Measurements from ENCODE around the gene NEAT1.
A peak's percentile ranks its signal among the peaks of the same experiment; 100 is the strongest.

NEAT1 gene

DNA sequence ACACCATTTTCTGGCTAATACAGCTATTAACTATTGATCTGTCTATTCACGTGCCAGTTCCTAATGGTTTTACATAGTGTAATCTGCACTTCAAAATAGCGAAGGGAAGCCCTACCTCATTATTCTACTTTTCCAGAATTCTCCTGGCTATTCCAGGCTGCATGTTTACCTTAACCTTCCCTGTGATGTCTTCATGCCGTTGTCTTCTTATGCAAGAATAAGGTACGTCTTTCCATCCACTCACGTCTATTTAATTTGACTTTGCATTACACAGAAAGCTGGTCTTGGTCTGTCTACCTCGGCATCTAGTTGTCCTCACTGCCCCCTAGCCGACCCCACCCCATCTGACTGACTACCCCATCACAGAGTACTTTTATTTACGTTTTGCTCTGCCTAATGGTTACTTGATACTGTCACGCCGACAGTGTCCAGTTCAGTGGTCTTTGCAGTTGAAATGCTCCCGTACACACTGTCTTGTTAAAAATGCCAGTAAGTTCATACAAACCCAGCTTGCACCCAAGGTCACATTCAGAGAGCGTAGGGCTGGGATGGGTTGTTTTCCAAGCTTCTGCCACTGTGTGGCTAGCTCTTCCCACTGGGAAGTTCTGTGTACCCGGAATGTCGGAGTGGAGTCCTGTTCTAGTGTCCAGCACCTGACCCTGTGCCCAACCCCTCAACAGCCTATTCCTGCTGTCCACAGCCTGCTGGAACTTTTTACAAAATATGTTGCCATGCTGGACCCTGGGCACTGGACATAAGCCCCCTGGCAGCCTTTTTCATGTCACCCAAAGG, 15.0 kb downstream of the NEAT1 start:
- TF ChIP-seq POLR2A (IDR thresholded peaks at IDR 0.05; ENCODE audit: low read depth, low read length) (no peak), POLR2AphosphoS5 (IDR thresholded peaks at IDR 0.05; ENCODE audit: low read depth, low read length) (no peak), POU2F2 (IDR thresholded peaks at IDR 0.05; ENCODE audit: low read depth, low read length) (no peak), PAX5 (IDR thresholded peaks at IDR 0.05; ENCODE audit: insufficient read depth, low read length, severe bottlenecking) (no peak), SPI1 (IDR thresholded peaks at IDR 0.05; ENCODE audit: low read depth, low read length) (no peak), TAF1 (IDR thresholded peaks at IDR 0.05; ENCODE audit: low read depth, low read length) (no peak)
- DNase-seq (ENCODE audit: insufficient read length, low spot score) (no peak), FAIRE-seq (no peak)

DNA sequence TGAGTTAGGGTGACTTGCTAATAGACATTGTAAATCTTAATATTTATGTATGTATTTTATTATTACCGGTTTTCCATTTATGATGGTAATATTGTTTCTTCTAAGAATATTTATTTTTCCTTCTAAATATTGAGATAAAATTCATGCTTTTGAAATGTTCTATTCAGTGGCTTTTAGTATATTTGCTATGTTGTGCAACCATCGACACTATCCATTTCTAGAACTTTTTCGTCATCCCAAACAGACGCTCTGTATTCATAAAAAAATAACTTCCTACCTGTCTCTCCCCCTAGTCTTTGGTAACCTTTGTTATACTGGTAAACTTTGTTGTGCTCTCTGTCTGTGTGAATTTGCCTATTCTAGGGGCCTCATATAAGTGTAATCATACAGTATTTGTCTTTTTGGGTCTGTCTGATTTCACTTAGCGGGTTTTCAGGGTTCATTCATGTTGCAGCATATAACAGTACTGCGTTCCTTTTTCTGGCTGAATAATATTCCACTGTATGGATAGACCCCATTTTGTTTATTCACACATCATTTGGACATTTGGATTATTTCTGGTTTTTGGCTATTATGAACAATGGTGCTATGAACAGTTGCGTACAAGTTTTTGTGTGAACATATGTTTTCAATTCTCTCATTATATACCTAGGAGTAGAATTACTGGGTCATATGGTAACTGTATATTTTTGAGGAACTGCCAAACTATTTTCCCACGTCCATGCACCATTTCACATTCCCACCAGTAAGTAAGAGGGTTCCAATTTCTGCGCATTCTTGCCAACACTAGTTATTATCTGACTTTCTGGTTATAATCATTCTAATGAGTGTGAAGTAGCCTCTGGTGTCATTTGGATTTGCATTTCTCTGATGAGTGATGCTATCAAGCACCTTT, 15.9 kb downstream of the NEAT1 start:
- TF ChIP-seq POLR2A (IDR thresholded peaks at IDR 0.05; ENCODE audit: low read depth, low read length) (no peak), POLR2AphosphoS5 (IDR thresholded peaks at IDR 0.05; ENCODE audit: low read depth, low read length) (no peak), PAX5 (IDR thresholded peaks at IDR 0.05; ENCODE audit: insufficient read depth, low read length, severe bottlenecking) (no peak), TAF1 (IDR thresholded peaks at IDR 0.05; ENCODE audit: low read depth, low read length) (no peak), SPI1 (IDR thresholded peaks at IDR 0.05; ENCODE audit: low read depth, low read length) (no peak), POU2F2 (IDR thresholded peaks at IDR 0.05; ENCODE audit: low read depth, low read length) (no peak)
- no peak for DNase-seq (ENCODE audit: insufficient read length, low spot score)
- no peak for FAIRE-seq

GRCh38 chr11:65439331-65440181, 17.0 kb downstream of the NEAT1 start:
- DNase-seq (ENCODE audit: insufficient read length, low spot score) (no peak), FAIRE-seq (peak; percentile 23)
- no peak for TF ChIP-seq POLR2AphosphoS5 (IDR thresholded peaks at IDR 0.05; ENCODE audit: low read depth, low read length)
- TF ChIP-seq SPI1 (IDR thresholded peaks at IDR 0.05; ENCODE audit: low read depth, low read length) = no peak
- no peak for TF ChIP-seq PAX5 (IDR thresholded peaks at IDR 0.05; ENCODE audit: insufficient read depth, low read length, severe bottlenecking)
- no peak for TF ChIP-seq POLR2A (IDR thresholded peaks at IDR 0.05; ENCODE audit: low read depth, low read length)
- TF ChIP-seq POU2F2 (IDR thresholded peaks at IDR 0.05; ENCODE audit: low read depth, low read length) = no peak
- TF ChIP-seq TAF1 (IDR thresholded peaks at IDR 0.05; ENCODE audit: low read depth, low read length) = no peak

DNA sequence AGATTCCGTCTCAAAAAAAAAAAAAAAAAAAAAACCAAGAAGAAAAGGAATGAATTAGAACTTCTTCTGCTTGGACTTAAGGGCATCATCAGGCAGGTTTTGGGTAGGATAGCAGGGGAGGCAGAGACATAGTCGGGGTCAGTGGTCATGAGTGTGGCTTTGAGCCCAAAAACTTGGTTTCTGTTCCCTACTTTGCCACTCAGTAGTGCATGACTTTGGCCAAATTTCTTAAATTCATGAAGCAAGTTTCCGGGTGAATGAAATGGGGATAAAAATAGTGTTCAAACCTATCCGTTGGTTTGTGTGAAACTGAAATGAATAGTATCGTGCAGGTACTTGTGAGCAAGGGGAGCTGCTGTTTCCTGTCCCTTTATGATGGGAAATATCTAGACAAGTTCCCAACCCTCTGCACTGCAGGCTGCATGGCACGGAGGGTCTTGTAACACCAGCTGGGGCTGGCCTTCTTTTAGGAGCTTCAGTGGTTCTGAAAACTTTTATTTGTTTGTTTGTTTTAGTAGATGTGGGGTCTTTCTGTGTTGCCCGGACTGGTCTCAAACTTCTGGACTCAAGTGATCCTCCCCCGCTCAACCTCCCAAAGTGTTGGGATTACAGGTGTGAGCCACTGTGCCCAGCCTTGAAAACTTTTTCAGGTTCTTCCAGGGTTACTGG, 18.4 kb downstream of the NEAT1 start:
- TF ChIP-seq POU2F2 (IDR thresholded peaks at IDR 0.05; ENCODE audit: low read depth, low read length) = peak; percentile 63; the same call in 1 of the 2 replicates
- TF ChIP-seq PAX5 (IDR thresholded peaks at IDR 0.05; ENCODE audit: insufficient read depth, low read length, severe bottlenecking) = peak; percentile 84
- 0 out of 2 replicates have a peak, but pooled peaks have one; percentile 50 for TF ChIP-seq TAF1 (IDR thresholded peaks at IDR 0.05; ENCODE audit: low read depth, low read length)
- peak; percentile 71; the same call in 1 of the 2 replicates for TF ChIP-seq POLR2AphosphoS5 (IDR thresholded peaks at IDR 0.05; ENCODE audit: low read depth, low read length)
- peak; percentile 99 for TF ChIP-seq SPI1 (IDR thresholded peaks at IDR 0.05; ENCODE audit: low read depth, low read length)
- TF ChIP-seq POLR2A (IDR thresholded peaks at IDR 0.05; ENCODE audit: low read depth, low read length) = peak; percentile 50; the same call in 1 of the 2 replicates
- DNase-seq (ENCODE audit: insufficient read length, low spot score) (no peak), FAIRE-seq (peak; percentile 54)

DNA sequence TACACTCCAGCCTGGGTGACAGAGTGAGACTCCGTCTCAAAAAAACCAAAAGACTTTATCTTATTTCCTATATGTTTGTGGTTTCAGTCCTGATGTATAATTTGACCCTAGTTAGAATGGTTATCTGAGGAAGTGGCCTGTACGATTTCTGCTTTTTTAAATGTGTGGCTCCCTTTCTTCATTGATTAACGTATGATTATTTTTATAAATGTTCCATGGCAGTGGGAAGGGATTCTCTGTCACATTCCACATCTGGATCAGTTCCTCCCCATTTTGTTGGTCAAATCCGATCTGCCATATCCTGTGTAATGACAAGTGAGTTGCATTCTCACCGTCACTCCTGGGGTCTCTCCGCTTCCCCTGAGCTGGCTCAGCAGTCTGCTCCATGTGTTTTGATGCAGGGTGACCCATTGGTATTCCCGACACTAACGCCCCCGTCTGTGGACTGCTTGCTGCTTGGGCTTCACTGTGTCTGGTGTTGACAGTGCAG, 20.3 kb downstream of the NEAT1 start:
- TF ChIP-seq POU2F2 (IDR thresholded peaks at IDR 0.05; ENCODE audit: low read depth, low read length) (no peak), POLR2A (IDR thresholded peaks at IDR 0.05; ENCODE audit: low read depth, low read length) (no peak), POLR2AphosphoS5 (IDR thresholded peaks at IDR 0.05; ENCODE audit: low read depth, low read length) (no peak), SPI1 (IDR thresholded peaks at IDR 0.05; ENCODE audit: low read depth, low read length) (peak; percentile 41; the same call in 1 of the 2 replicates), TAF1 (IDR thresholded peaks at IDR 0.05; ENCODE audit: low read depth, low read length) (no peak)
- DNase-seq (ENCODE audit: insufficient read length, low spot score) (no peak), FAIRE-seq (no peak)

GRCh38 chr11:65444314-65445051, 21.9 kb downstream of the NEAT1 start:
- TF ChIP-seq PAX5 (IDR thresholded peaks at IDR 0.05; ENCODE audit: insufficient read depth, low read length, severe bottlenecking) (no peak), SPI1 (IDR thresholded peaks at IDR 0.05; ENCODE audit: low read depth, low read length) (no peak), POLR2A (IDR thresholded peaks at IDR 0.05; ENCODE audit: low read depth, low read length) (no peak), POU2F2 (IDR thresholded peaks at IDR 0.05; ENCODE audit: low read depth, low read length) (no peak), POLR2AphosphoS5 (IDR thresholded peaks at IDR 0.05; ENCODE audit: low read depth, low read length) (no peak), TAF1 (IDR thresholded peaks at IDR 0.05; ENCODE audit: low read depth, low read length) (no peak)
- no peak for DNase-seq (ENCODE audit: insufficient read length, low spot score)
- no peak for FAIRE-seq

- TF ChIP-seq POLR2AphosphoS5 (IDR thresholded peaks at IDR 0.05; ENCODE audit: low read depth, low read length) (peak; percentile 54; the same call in 1 of the 2 replicates), PAX5 (IDR thresholded peaks at IDR 0.05; ENCODE audit: insufficient read depth, low read length, severe bottlenecking) (no peak)
- FAIRE-seq (no peak), DNase-seq (ENCODE audit: insufficient read length, low spot score) (no peak)
These were observed 22.6 kb downstream of the NEAT1 start for GRCh38 chr11:65445101-65445603.

Measured in GM12891 (cell line).